Mammary epithelial cell (primary cell): ENCODE measurements around the gene MRPL24.

Source experiments
- CTCF ChIP-seq, 2 donors: IDR thresholded peaks in 1 of 2; conservative IDR thresholded peaks in 1 of 2; 2 replicates each; pipeline ENCODE4 v1.5.1; 2011 to 2012; ENCODE audit warnings: inconsistent platforms in 2 of 2, low read length in 2 of 2, mild to moderate bottlenecking in 2 of 2, control low read depth in 1 of 2, low read depth in 1 of 2; ENCODE audit not compliant: insufficient read depth in 1 of 2; ENCODE audit errors: extremely low read depth in 1 of 2
- EZH2 ChIP-seq: IDR thresholded peaks from 2 replicates; pipeline ENCODE4 v1.6.1; 2012; ENCODE audit warnings: low read length, inconsistent platforms, borderline replicate concordance

- TF ChIP-seq CTCF (conservative IDR thresholded peaks at IDR 0.05 in 1 of 2, IDR thresholded peaks at IDR 0.05 in 1 of 2; ENCODE audit: extremely low read depth in 1 of 2, insufficient read depth in 1 of 2, low read depth in 1 of 2, low read length in 2 of 2) (no peak), EZH2 (no peak)
Measured at GRCh38 chr1:156745881-156746280, 5.0 kb upstream of the MRPL24 start.
